ENCODE data around the gene NIP7. TPM values are rescaled to one million over a fixed set of nuclear protein-coding genes. Genes with fewer than 3 reads are reported as not detected.

The NIP7 gene
- total and polyA plus RNA-seq, 2 donors (not counting 3 experiments of a cell fraction or from before 2014, with no cell fraction given) = 8.8 to 46.8 TPM

- peak; percentile 91 for FAIRE-seq
- POLR2A ChIA-PET = interaction anchor here (0.7 to 1.1 kb wide), 2 partner anchors 8 to 48 kb away, joined by 3 to 4 read pairs; partner anchors contain the start of genes COG8 and NIP7
- no peaks in the 10 kb centered on the region for H4K20me1 ChIP-seq (replicated peaks; ENCODE audit: control insufficient read depth, extremely low read depth, insufficient read depth, low read length)
- H3K4me1 ChIP-seq (ENCODE audit: control insufficient read depth, extremely low read depth, insufficient read depth, low read length) = peaks cover 21% of the 10 kb centered on the region
- CTCF ChIA-PET = interaction anchor here (1.4 kb wide), 1 partner anchor 180 kb away, joined by 9 read pairs; no protein-coding TSS in a partner anchor
- TSS peak; percentile 78 for BruUV-seq (replicated peaks)
- no peaks in the 10 kb centered on the region for H3K27me3 ChIP-seq (ENCODE audit: control insufficient read depth in 2 of 2, insufficient read depth in 2 of 2, low read length in 2 of 2)
- peak within 1 kb of the TSS; percentile 86 for H3K27ac ChIP-seq (ENCODE audit: insufficient read depth, low read depth, low read length)
- H3K79me2 ChIP-seq (ENCODE audit: control insufficient read depth, insufficient read depth, low read length) = peaks cover 34% of the 10 kb centered on the region
- H3K4me3 ChIP-seq (replicated peaks in 1 of 3; ENCODE audit: insufficient read depth in 1 of 3, low read depth in 1 of 3, low read length in 3 of 3) = peak within 1 kb of the TSS; percentile 32 to 67 (median 47)
- peak within 1 kb of the TSS; percentile 85 for H3K9ac ChIP-seq (replicated peaks; ENCODE audit: extremely low read depth, insufficient read depth, low read length)
- H3K36me3 ChIP-seq (ENCODE audit: control insufficient read depth in 2 of 2, extremely low read depth in 1 of 2, insufficient read depth in 2 of 2, low read length in 2 of 2) = peaks cover 9 to 16% of the 10 kb centered on the region in 2 experiments
- DNase-seq (ENCODE audit: low read depth, low spot score) = peak; percentile 93
- H2AFZ ChIP-seq (ENCODE audit: low read depth, low read length) = peak within 1 kb of the TSS; percentile 66
- TF ChIP-seq CTCF (IDR thresholded peaks at IDR 0.05; ENCODE audit: extremely low read depth in 1 of 2, insufficient read depth in 1 of 2, low read depth in 1 of 2, low read length in 2 of 2) (no peak), POLR2AphosphoS5 (IDR thresholded peaks at IDR 0.05; ENCODE audit: insufficient read depth, low read depth, low read length) (peak; percentile 95), FOS (IDR thresholded peaks at IDR 0.05; ENCODE audit: borderline replicate concordance, insufficient read depth, low read length) (no peak), EZH2 (IDR thresholded peaks at IDR 0.05; ENCODE audit: borderline replicate concordance, low read depth, low read length, severe bottlenecking) (no peak), GATA2 (IDR thresholded peaks at IDR 0.05; ENCODE audit: insufficient read depth, insufficient read length, low read depth, low read length) (no peak), POLR2A (IDR thresholded peaks at IDR 0.05; ENCODE audit: low read depth, low read length) (peak; percentile 95), MYC (IDR thresholded peaks at IDR 0.05; ENCODE audit: low read depth, low read length) (peak; percentile 44), JUN (IDR thresholded peaks at IDR 0.05; ENCODE audit: borderline replicate concordance, insufficient read depth, insufficient read length, low read depth) (no peak), MAX (IDR thresholded peaks at IDR 0.05; ENCODE audit: insufficient read depth, insufficient read length) (peak; percentile 0)
- peak within 1 kb of the TSS; percentile 65 for H3K4me2 ChIP-seq (ENCODE audit: insufficient read depth, low read length)
- dilution Hi-C loops (cut with MboI; ENCODE audit: extremely low pct_ligation_motif_present, low sequenced_read_pairs) = no loop called here
- intact Hi-C loops (cut with micrococcal nuclease) = loop anchor here (1.0 kb wide), 2 partner anchors 9 to 19 kb away; partner anchors contain the start of genes COG8, NIP7 and VPS4A
- H3K9me1 ChIP-seq (replicated peaks; ENCODE audit: control insufficient read depth, extremely low read depth, insufficient read depth, low read length) = no peaks in the 10 kb centered on the region
- no peaks in the 10 kb centered on the region for H3K9me3 ChIP-seq (replicated peaks; ENCODE audit: control insufficient read depth, insufficient read depth, low read length)
Observed at GRCh38 chr16:69330286-69331109, 9.1 kb upstream of the NIP7 start, which contains the start of gene PDF. Gene PDF (minus strand): TSS chr16:69330588. CDS start chr16:69330570, 18 bp downstream.
